Measurements from ENCODE around the gene HDAC4.

The HDAC4 gene

DNA sequence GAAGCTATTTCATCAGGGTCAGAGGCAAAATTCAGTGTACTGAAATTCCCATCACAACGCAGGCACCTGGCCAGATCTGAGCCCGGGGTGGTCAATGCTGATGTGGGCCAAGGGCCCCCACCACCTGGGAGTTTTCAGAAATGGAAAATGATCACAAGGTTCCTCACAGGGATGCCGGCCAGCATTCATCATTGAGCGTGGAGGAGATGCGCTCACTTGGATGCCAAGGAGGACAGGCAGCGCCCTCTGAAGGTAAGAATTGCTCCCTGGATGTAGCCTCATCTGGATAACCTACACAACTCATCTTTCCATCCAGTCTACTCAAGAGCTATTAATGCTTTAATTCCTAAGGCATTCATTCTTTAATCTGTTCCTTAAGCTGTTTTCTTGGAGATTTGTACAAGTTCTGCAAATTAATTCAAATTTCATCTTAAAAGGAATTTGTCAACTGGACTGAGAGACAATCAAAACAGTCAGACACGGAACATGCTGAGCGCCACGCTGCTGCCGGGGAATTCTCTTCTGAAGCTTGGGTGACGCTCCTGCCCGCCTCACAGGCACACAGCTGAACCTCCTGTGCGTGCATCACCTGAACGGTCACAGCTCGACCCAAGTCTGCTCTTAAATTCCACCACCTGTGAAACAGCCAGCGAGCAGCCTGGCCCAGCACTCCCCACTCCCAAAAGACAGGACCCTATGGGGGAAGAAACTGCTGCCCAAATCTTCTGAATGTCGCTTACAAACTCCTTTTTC, 206.7 kb downstream of the HDAC4 start:
- no peak for DNase-seq (ENCODE audit: low spot score)
- in situ Hi-C loops (cut with MboI; ENCODE audit: low pct_unique_long_range_greater_than_20kb, low sequenced_read_pairs, unreplicated experiment): no loop called here
- TF ChIP-seq, protein P1, sequence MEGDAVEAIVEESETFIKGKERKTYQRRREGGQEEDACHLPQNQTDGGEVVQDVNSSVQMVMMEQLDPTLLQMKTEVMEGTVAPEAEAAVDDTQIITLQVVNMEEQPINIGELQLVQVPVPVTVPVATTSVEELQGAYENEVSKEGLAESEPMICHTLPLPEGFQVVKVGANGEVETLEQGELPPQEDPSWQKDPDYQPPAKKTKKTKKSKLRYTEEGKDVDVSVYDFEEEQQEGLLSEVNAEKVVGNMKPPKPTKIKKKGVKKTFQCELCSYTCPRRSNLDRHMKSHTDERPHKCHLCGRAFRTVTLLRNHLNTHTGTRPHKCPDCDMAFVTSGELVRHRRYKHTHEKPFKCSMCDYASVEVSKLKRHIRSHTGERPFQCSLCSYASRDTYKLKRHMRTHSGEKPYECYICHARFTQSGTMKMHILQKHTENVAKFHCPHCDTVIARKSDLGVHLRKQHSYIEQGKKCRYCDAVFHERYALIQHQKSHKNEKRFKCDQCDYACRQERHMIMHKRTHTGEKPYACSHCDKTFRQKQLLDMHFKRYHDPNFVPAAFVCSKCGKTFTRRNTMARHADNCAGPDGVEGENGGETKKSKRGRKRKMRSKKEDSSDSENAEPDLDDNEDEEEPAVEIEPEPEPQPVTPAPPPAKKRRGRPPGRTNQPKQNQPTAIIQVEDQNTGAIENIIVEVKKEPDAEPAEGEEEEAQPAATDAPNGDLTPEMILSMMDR (IDR thresholded peaks at IDR 0.05; ENCODE audit: extremely low read depth, insufficient read depth, missing control alignments): peak; percentile 18

DNA sequence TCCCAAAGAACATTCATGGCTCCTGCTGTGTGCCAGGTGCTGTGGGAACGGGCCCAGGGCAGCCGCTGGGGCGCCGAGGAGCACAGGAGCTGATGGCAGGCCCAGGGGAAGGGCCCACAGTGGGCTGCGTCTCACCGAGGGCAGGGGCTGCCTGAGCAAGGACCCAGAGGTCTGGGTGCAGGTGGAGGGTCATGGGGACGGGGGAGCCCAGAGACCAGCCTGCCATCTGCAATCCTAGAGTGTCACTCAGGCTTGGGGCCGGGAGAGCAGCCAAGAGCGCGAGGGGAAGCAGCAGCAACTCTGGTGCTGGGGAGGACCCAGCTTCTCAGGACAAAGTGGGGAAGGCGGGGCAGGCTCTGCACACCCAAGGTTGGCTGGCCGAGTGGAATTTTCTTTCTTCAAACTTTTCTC, 207.4 kb downstream of the HDAC4 start:
- TF ChIP-seq, protein P1 (IDR thresholded peaks at IDR 0.05; ENCODE audit: extremely low read depth, insufficient read depth, missing control alignments): no peak
- in situ Hi-C loops (cut with MboI; ENCODE audit: low pct_unique_long_range_greater_than_20kb, low sequenced_read_pairs, unreplicated experiment): no loop called here
- DNase-seq (ENCODE audit: low spot score): no peak

- in situ Hi-C loops (cut with MboI; ENCODE audit: low pct_unique_long_range_greater_than_20kb, low sequenced_read_pairs, unreplicated experiment): no loop called here
Observed at GRCh38 chr2:239192975-239193374, 207.8 kb downstream of the HDAC4 start.

DNA sequence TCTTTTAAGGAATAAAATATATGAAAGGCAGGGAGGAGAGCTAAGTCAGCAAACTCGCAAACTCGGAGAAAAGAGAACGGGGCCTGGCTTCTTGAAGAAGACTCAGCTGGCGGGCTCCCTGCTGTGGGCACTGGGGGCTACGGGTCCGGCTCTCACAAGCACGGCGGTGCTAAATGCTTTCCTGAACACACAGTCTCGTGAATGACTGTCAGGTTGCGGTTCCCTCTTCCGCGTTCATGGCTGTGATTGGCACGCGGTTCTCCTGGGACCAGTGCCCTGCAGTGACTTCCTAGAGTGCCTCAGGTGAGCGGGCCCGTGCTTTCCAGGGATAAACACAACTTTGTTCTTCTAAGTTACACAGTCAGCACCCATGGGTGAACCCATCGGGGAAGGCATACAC, 208.4 kb downstream of the HDAC4 start:
- DNase-seq (ENCODE audit: low spot score): no peak
- in situ Hi-C loops (cut with MboI; ENCODE audit: low pct_unique_long_range_greater_than_20kb, low sequenced_read_pairs, unreplicated experiment): no loop called here
- TF ChIP-seq, protein P1 (IDR thresholded peaks at IDR 0.05; ENCODE audit: extremely low read depth, insufficient read depth, missing control alignments): no peak

More at GRCh38 chr2:239192975-239193374, 207.8 kb downstream of the HDAC4 start:
- no peak for DNase-seq (ENCODE audit: low spot score)
- TF ChIP-seq, protein P1 (IDR thresholded peaks at IDR 0.05; ENCODE audit: extremely low read depth, insufficient read depth, missing control alignments): no peak

DNA sequence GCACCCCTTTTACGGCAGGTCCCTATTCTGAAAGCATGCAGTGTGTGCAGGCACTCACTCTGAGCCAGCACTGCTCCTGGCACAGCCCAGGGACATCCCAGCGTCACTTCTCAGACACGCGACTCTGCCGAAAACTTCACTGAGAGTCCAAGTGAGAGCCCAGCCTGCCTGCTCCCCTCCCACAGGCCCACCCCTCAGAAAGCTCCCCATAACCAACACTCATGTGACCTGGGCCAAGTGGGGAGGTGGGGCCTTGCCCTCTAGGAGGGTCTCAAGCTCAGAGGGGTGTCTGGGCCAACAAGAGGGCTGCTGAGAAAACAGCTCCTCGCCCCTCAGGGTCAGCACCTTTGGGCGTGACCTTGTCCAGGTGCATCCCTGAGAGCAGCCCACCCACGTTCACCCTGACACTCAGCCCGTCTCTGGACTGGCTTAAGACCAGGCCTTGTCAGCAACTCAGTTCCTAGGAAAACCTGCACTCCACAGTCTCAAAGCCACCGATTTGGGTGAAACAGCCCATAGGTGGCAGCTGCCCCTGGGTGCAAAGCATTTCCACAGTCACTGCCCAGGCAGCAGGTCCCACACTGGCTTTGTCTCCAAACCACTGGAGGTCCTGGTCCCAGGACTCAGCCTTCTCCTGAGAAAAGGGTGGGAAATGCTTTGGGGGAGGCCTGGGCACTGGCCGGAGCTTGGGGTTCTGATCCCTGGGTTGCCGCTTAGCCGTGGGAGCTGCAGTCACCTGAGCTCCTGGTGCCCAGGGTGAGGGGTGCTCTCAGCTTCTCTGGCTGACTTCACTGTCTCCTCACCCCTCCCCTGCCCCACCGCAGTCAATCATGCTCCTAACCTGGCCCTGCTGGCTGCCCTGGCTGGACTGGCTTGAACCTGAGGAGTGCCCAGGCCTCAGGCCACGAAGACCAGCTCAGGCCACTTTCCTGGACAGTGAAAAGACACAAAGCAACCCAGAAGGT, 209.6 kb downstream of the HDAC4 start:
- no peak for DNase-seq (ENCODE audit: low spot score)
- TF ChIP-seq, protein P1 (IDR thresholded peaks at IDR 0.05; ENCODE audit: extremely low read depth, insufficient read depth, missing control alignments): no peak
- in situ Hi-C loops (cut with MboI; ENCODE audit: low pct_unique_long_range_greater_than_20kb, low sequenced_read_pairs, unreplicated experiment): no loop called here

GRCh38 chr2:239190361-239190760, 210.5 kb downstream of the HDAC4 start:
- in situ Hi-C loops (cut with MboI; ENCODE audit: low pct_unique_long_range_greater_than_20kb, low sequenced_read_pairs, unreplicated experiment): no loop called here
- TF ChIP-seq, protein P1 (IDR thresholded peaks at IDR 0.05; ENCODE audit: extremely low read depth, insufficient read depth, missing control alignments): no peak
- DNase-seq (ENCODE audit: low spot score): no peak

Data from GM13977 (cell line).